HepG2 (cell line): ENCODE measurements around the gene CHN2. TPM values are rescaled to one million over a fixed set of nuclear protein-coding genes. Genes with fewer than 3 reads are reported as not detected.

Experiments
- ATAC-seq: fragments of 200-7000 bp; cut with Tn5 transposase; 3 replicates; pipeline ENCODE4 v1.9.1; 2020; ENCODE audit warnings: mild to moderate bottlenecking, moderate library complexity
- BruUV-seq: library from RNA; stranded (reverse); fragments of 400-500 nt; replicated peaks from 2 replicates; lab custom pipeline; 2021; lab: Mats Ljungman, UMichigan
- CTCF ChIA-PET: fragments of 300-600 bp; formaldehyde crosslinking; extraction: SDS; loops from one replicate; lab custom pipeline; 2021; ENCODE audit warnings: low total read pairs, inconsistent platforms, low intra/inter-chr PET ratio; lab: Yijun Ruan, JAX
- POLR2A ChIA-PET: fragments of 350-600 bp; sonication (Branson Sonifier 250); formaldehyde crosslinking; loops from one replicate; lab custom pipeline; 2020; ENCODE audit warnings: antibody characterized with exemption, inconsistent platforms; lab: Yijun Ruan, JAX
- DNase-seq: peaks from one replicate; pipeline ENCODE4 v3.0.0-alpha.2; 2015; ENCODE audit warnings: low spot score
- FAIRE-seq: peaks from 3 replicates; lab custom pipeline; 2011; peaks lifted over from hg19 to GRCh38; lab: Jason Lieb, UNC
- H2AFZ ChIP-seq: one replicate; pipeline ENCODE4 v1.6.1; 2011; ENCODE audit warnings: low read length, inconsistent platforms
- H3K27ac ChIP-seq: fragments of 300-600 bp; 3 replicates; pipeline ENCODE4 v1.8.0; 2011; ENCODE audit warnings: mixed run types, mild to moderate bottlenecking, mixed read lengths, low read length, inconsistent platforms; ENCODE audit not compliant: insufficient read depth; ENCODE audit errors: extremely low read length
- H3K27me3 ChIP-seq, 2 experiments: fragments of 200-600 bp in 1 of 2; 2 replicates in 1 of 2; 3 replicates in 1 of 2; pipeline versions ENCODE4 v1.6.0 to v1.8.0; 2011; ENCODE audit warnings: low read length in 2 of 2, mild to moderate bottlenecking in 2 of 2, moderate library complexity in 2 of 2, inconsistent platforms in 1 of 2; ENCODE audit not compliant: insufficient read depth in 2 of 2, control insufficient read depth in 1 of 2
- H3K36me3 ChIP-seq, 2 experiments: fragments of 200-600 bp in 1 of 2; replicated peaks in 1 of 2; 2 replicates in 1 of 2; 3 replicates in 1 of 2; pipeline versions ENCODE4 v1.5.1 to v1.8.0; 2011; ENCODE audit warnings: low read length in 2 of 2, inconsistent platforms in 1 of 2; ENCODE audit not compliant: insufficient read depth in 2 of 2, control insufficient read depth in 1 of 2
- H3K4me1 ChIP-seq: 2 replicates; pipeline ENCODE4 v1.5.1; 2012; ENCODE audit warnings: low read length, inconsistent platforms; ENCODE audit not compliant: insufficient read depth
- H3K4me2 ChIP-seq: 2 replicates; pipeline ENCODE4 v1.6.0; 2011; ENCODE audit warnings: low read depth, low read length, inconsistent platforms
- H3K4me3 ChIP-seq, 3 experiments: fragments of 200-600 bp in 1 of 3; sonication (generic), shearing (Covaris generic) in 1 of 3; replicated peaks in 1 of 3; 2 replicates each; pipeline ENCODE4 v1.5.1; 2011 to 2016; ENCODE audit warnings: low read length in 3 of 3, inconsistent platforms in 2 of 3, low read depth in 2 of 3, mild to moderate bottlenecking in 2 of 3, control low read depth in 1 of 3, mixed read lengths in 1 of 3; ENCODE audit not compliant: insufficient read depth in 1 of 3
- H3K79me2 ChIP-seq: one replicate; pipeline ENCODE4 v1.6.1; 2011; ENCODE audit warnings: low read length, inconsistent platforms; ENCODE audit not compliant: insufficient read depth
- H3K9ac ChIP-seq: 2 replicates; pipeline ENCODE4 v1.6.0; 2011; ENCODE audit warnings: mild to moderate bottlenecking, low read depth, low read length, inconsistent platforms; ENCODE audit not compliant: insufficient read depth
- H3K9me3 ChIP-seq: 2 replicates; pipeline ENCODE4 v1.5.1; 2012; ENCODE audit warnings: mild to moderate bottlenecking, low read length
- H4K20me1 ChIP-seq: 2 replicates; pipeline ENCODE4 v1.6.0; 2011; ENCODE audit warnings: inconsistent platforms, mild to moderate bottlenecking, low read length, moderate library complexity; ENCODE audit not compliant: insufficient read depth
- FOSL2 ChIP-seq: sonication (generic); formaldehyde crosslinking; IDR thresholded peaks from 2 replicates; pipeline ENCODE4 v1.4.0; 2020; ENCODE audit warnings: missing genetic modification reagents
- HOXA7 ChIP-seq: sonication (generic); formaldehyde crosslinking; IDR thresholded peaks from 2 replicates; pipeline ENCODE4 v1.8.1; 2022; ENCODE audit warnings: mild to moderate bottlenecking, missing genetic modification reagents, moderate library complexity
- MAFF ChIP-seq: IDR thresholded peaks from 2 replicates; pipeline ENCODE4 v1.6.1; 2011; ENCODE audit warnings: low read depth, low read length, improper control_type of control experiment
- MBNL3 ChIP-seq: fragments of 250-450 bp; sonication (Bioruptor Pico); conservative IDR thresholded peaks from 2 replicates; pipeline ENCODE4 v1.8.0; 2022; ENCODE audit warnings: mild to moderate bottlenecking, inconsistent platforms
- MLLT10 ChIP-seq: sonication (generic); formaldehyde crosslinking; IDR thresholded peaks from 2 replicates; pipeline ENCODE4 v1.4.0; 2020; ENCODE audit warnings: missing genetic modification reagents
- MTERF4 ChIP-seq: sonication (generic); formaldehyde crosslinking; IDR thresholded peaks from 2 replicates; pipeline ENCODE4 v1.8.0; 2023; ENCODE audit warnings: mild to moderate bottlenecking, missing genetic modification reagents
- PHF20 ChIP-seq: sonication (generic); formaldehyde crosslinking; IDR thresholded peaks from 2 replicates; pipeline ENCODE4 v1.5.0; 2020; ENCODE audit warnings: mild to moderate bottlenecking, missing genetic modification reagents
- RXRA ChIP-seq: sonication (generic); formaldehyde crosslinking; IDR thresholded peaks from 2 replicates; pipeline ENCODE4 v1.5.1; 2020; ENCODE audit warnings: missing genetic modification reagents
- SALL2 ChIP-seq: sonication (generic); formaldehyde crosslinking; IDR thresholded peaks from 2 replicates; pipeline ENCODE4 v1.8.1; 2023; ENCODE audit warnings: mild to moderate bottlenecking, missing genetic modification reagents, inconsistent platforms
- SMARCC2 ChIP-seq: fragments of 450-650 bp; IDR thresholded peaks from 2 replicates; pipeline ENCODE4 v1.6.1; 2017; ENCODE audit warnings: antibody characterized with exemption, mild to moderate bottlenecking
- SNRNP70 ChIP-seq: fragments of 200-400 bp; formaldehyde crosslinking; IDR thresholded peaks from 2 replicates; pipeline ENCODE4 v1.6.1; 2017; ENCODE audit warnings: mild to moderate bottlenecking, low read depth, low read length, moderate library complexity
- YEATS2 ChIP-seq: sonication (generic); formaldehyde crosslinking; IDR thresholded peaks from 2 replicates; pipeline ENCODE4 v1.4.0; 2020; ENCODE audit warnings: missing genetic modification reagents, borderline replicate concordance
- YY1 ChIP-seq: IDR thresholded peaks from 2 replicates; pipeline ENCODE4 v1.6.1; 2011; ENCODE audit warnings: low read length, low read depth, moderate library complexity, mild to moderate bottlenecking; ENCODE audit not compliant: insufficient read depth, insufficient replicate concordance
- ZMAT3 ChIP-seq: sonication (generic); formaldehyde crosslinking; conservative IDR thresholded peaks from 2 replicates; pipeline ENCODE4 v1.7.0; 2021; ENCODE audit warnings: missing genetic modification reagents
- ZNF639 ChIP-seq: conservative IDR thresholded peaks from 2 replicates; pipeline ENCODE4 v1.6.1; 2018; ENCODE audit warnings: missing genetic modification reagents
- ZSCAN9 ChIP-seq: IDR thresholded peaks from 2 replicates; pipeline ENCODE4 v1.6.1; 2016; ENCODE audit warnings: borderline replicate concordance
- WGBS: methylation state at CpG from one replicate; pipeline ENCODE4 v1.1.6; 2017; ENCODE audit warnings: low lambda C conversion rate; 5-methylcytosine and 5-hydroxymethylcytosine counted together
- in situ Hi-C: cut with HindIII; loops from 2 replicates; pipeline ENCODE4 v1.10.0; 2017; ENCODE audit warnings: low pct_unique_long_range_greater_than_20kb; ENCODE audit not compliant: extremely low pct_ligation_motif_present
- intact Hi-C: fragments of 100-400 bp; cut with micrococcal nuclease; formaldehyde crosslinking; loops from one replicate; pipeline ENCODE4 v1.10.0; 2022; ENCODE audit not compliant: unreplicated experiment
- polyA plus RNA-seq, 8 experiments: library from polyadenylated mRNA; depleted of rRNA in 3 of 8; stranded (reverse) in 7 of 8; unstranded in 1 of 8; fragments of >200 nt; fragmentation: Illumina TruSeq in 4 of 8; extraction: Trizol in 4 of 8; gene quantifications; 2 replicates each; pipeline versions ENCODE4 v1.2.1 to v1.2.3, GENCODE V29; 2011 to 2016; ENCODE audit warnings: low read depth in 4 of 8, missing spikeins in 1 of 8, mixed read lengths in 1 of 8; ENCODE audit not compliant: insufficient read depth in 1 of 8
- total RNA-seq, 5 experiments: library from RNA; depleted of rRNA; stranded (reverse); fragments of >200 nt; fragmentation: Illumina TruSeq; extraction: Trizol; gene quantifications; 2 replicates each; pipeline ENCODE4 v1.2.3, GENCODE V29; 2016; ENCODE audit warnings: low read depth in 1 of 5

Gene CHN2
- total and polyA plus RNA-seq, 2 of the 13 experiments (the other 11 are each of a cell fraction or from before 2014, with no cell fraction given) = 23.5 to 30.5 TPM

GRCh38 chr7:29463504-29464158 is 269.1 kb downstream of the CHN2 start:
- H3K36me3 ChIP-seq = peaks cover 6 to 16% of the 10 kb centered on the region in 2 experiments; a peak in 4 of 5 replicates
- no peak for TF ChIP-seq MTERF4 (CRISPR knock-in tag)
- 0 out of 2 replicates have a peak, but pooled peaks have one; percentile 16 for TF ChIP-seq FOSL2
- TF ChIP-seq, all 625 proteins: peak for 1
- Histone ChIP-seq H3K27ac (no peak overlapping the region), H3K4me2 (no peak overlapping the region), H3K79me2 (no peaks in the 10 kb centered on the region), H3K9me3 (no peaks in the 10 kb centered on the region), H4K20me1 (no peaks in the 10 kb centered on the region), H3K4me3 (no peak overlapping the region), H3K27me3 (no peaks in the 10 kb centered on the region), H3K9ac (no peak overlapping the region), H3K4me1 (peaks cover 24% of the 10 kb centered on the region), H2AFZ (no peak overlapping the region)
- POLR2A ChIA-PET = no interaction called here
- DNase-seq = no peak
- no peak for FAIRE-seq
- CTCF ChIA-PET = no interaction called here
- intact Hi-C loops = no loop called here
- 94% methylated on average over 1 of the region's 3 CpGs for WGBS
- no peak for ATAC-seq
- no TSS peak for BruUV-seq
- in situ Hi-C loops = no loop called here

GRCh38 chr7:29464753-29465152 is 270.2 kb downstream of the CHN2 start:
- in situ Hi-C loops (no loop called here), intact Hi-C loops (no loop called here)
- H2AFZ ChIP-seq = no peak overlapping the region
- no TSS peak for BruUV-seq
- no peak overlapping the region for H3K9ac ChIP-seq
- H3K27ac ChIP-seq = no peak overlapping the region
- H3K9me3 ChIP-seq = no peaks in the 10 kb centered on the region
- no peaks in the 10 kb centered on the region for H3K79me2 ChIP-seq
- H3K27me3 ChIP-seq = no peaks in the 10 kb centered on the region
- FAIRE-seq (no peak), DNase-seq (no peak), ATAC-seq (no peak)
- H3K4me3 ChIP-seq = no peak overlapping the region
- POLR2A ChIA-PET = no interaction called here
- H3K4me1 ChIP-seq = peaks cover 35% of the 10 kb centered on the region
- no peak overlapping the region for H3K4me2 ChIP-seq
- CTCF ChIA-PET = no interaction called here
- peaks cover 6 to 16% of the 10 kb centered on the region in 2 experiments; a peak in 4 of 5 replicates for H3K36me3 ChIP-seq
- 91% methylated on average over 3 of the region's 3 CpGs for WGBS
- H4K20me1 ChIP-seq = no peaks in the 10 kb centered on the region
- TF ChIP-seq MBNL3 (CRISPR knock-in tag) = no peak
- no peak for TF ChIP-seq SNRNP70
- no peak for TF ChIP-seq ZSCAN9 (CRISPR knock-in tag)
- TF ChIP-seq SALL2 = no peak
- no peak for TF ChIP-seq SMARCC2
- TF ChIP-seq RXRA (CRISPR knock-in tag) = no peak
- no peak for TF ChIP-seq PHF20 (CRISPR knock-in tag)
- no peak for TF ChIP-seq ZMAT3
- TF ChIP-seq HOXA7 (CRISPR knock-in tag) = no peak
- no peak for TF ChIP-seq YEATS2
- no peak for TF ChIP-seq ZNF639 (CRISPR knock-in tag)
- no peak for TF ChIP-seq MAFF
- TF ChIP-seq MLLT10 (CRISPR knock-in tag) = no peak
- TF ChIP-seq YY1 = no peak
